CD4-positive, alpha-beta memory T cell (primary cell): ENCODE results near the gene HCFC1. TPM values are rescaled to one million over a fixed set of nuclear protein-coding genes. Genes with fewer than 3 reads are reported as not detected.

Experiments
- CTCF ChIA-PET: fragments of 350-600 bp; sonication (Branson Sonifier 250); formaldehyde crosslinking; loops from one replicate; lab custom pipeline; 2021; ENCODE audit warnings: inconsistent platforms; ENCODE audit not compliant: partially characterized antibody; lab: Charles Lee
- POLR2A ChIA-PET: fragments of 350-600 bp; sonication (Branson Sonifier 250); formaldehyde crosslinking; loops from one replicate; lab custom pipeline; 2021; ENCODE audit not compliant: partially characterized antibody; lab: Charles Lee
- DNase-seq, 5 donors: peaks; one replicate each; pipeline versions ENCODE4 v3.0.0 to v3.0.0-alpha.2; 2020 to 2022; ENCODE audit warnings: mixed read lengths in 1 of 5
- H3K27ac ChIP-seq: one replicate; pipeline ENCODE4 v1.7.0; 2013; ENCODE audit warnings: low read depth, low read length
- H3K27me3 ChIP-seq: 2 replicates; pipeline ENCODE4 v1.7.0; 2013; ENCODE audit warnings: mild to moderate bottlenecking, low read length, moderate library complexity; ENCODE audit not compliant: insufficient read depth
- H3K36me3 ChIP-seq: 2 replicates; pipeline ENCODE4 v1.7.0; 2013; ENCODE audit warnings: mild to moderate bottlenecking, low read length, moderate library complexity; ENCODE audit not compliant: insufficient read depth
- H3K4me1 ChIP-seq: 2 replicates; pipeline ENCODE4 v1.7.0; 2013; ENCODE audit warnings: mild to moderate bottlenecking, low read length, moderate library complexity; ENCODE audit not compliant: insufficient read depth
- H3K4me3 ChIP-seq, 2 donors: one replicate each; pipeline ENCODE4 v1.7.0; 2013; ENCODE audit warnings: low read length in 2 of 2, mild to moderate bottlenecking in 1 of 2
- H3K9me3 ChIP-seq, 2 donors: one replicate each; pipeline ENCODE4 v1.7.0; 2013; ENCODE audit warnings: low read length in 2 of 2, control low read depth in 1 of 2; ENCODE audit not compliant: control insufficient read depth in 1 of 2
- H3K27ac Mint-ChIP-seq, 7 donors: one replicate each; pipeline ENCODE4 v1.8.0; 2020 to 2021; ENCODE audit warnings: mixed read lengths in 7 of 7, mild to moderate bottlenecking in 6 of 7, inconsistent platforms in 3 of 7, moderate library complexity in 3 of 7
- H3K27me3 Mint-ChIP-seq, 2 donors: one replicate each; pipeline ENCODE4 v1.8.0; 2020 to 2021; ENCODE audit warnings: mixed read lengths in 2 of 2
- H3K36me3 Mint-ChIP-seq, 2 donors: one replicate each; pipeline ENCODE4 v1.8.0; 2020 to 2021; ENCODE audit warnings: mixed read lengths in 2 of 2, inconsistent platforms in 1 of 2, mild to moderate bottlenecking in 1 of 2
- H3K4me1 Mint-ChIP-seq, 4 donors: one replicate each; pipeline ENCODE4 v1.8.0; 2020 to 2021; ENCODE audit warnings: mixed read lengths in 4 of 4, mild to moderate bottlenecking in 1 of 4
- H3K4me3 Mint-ChIP-seq, 8 donors: one replicate each; pipeline ENCODE4 v1.8.0; 2020 to 2021; ENCODE audit warnings: mixed read lengths in 8 of 8, mild to moderate bottlenecking in 7 of 8, moderate library complexity in 6 of 8, inconsistent platforms in 3 of 8
- H3K9me3 Mint-ChIP-seq, 8 donors: one replicate each; pipeline ENCODE4 v1.8.0; 2020 to 2021; ENCODE audit warnings: mixed read lengths in 8 of 8, mild to moderate bottlenecking in 5 of 8, inconsistent platforms in 3 of 8, moderate library complexity in 1 of 8
- intact Hi-C: fragments of 100-400 bp; cut with micrococcal nuclease; formaldehyde crosslinking; loops from one replicate; pipeline ENCODE4 v1.15.1; 2023
- polyA plus RNA-seq, 2 donors: library from polyadenylated mRNA; unstranded; fragments of 300-500 nt; fragmentation: Illumina TruSeq; gene quantifications; one replicate each; pipeline ENCODE4 v1.2.3, GENCODE V29; 2021
- total RNA-seq, 2 experiments: library from RNA; stranded (reverse); gene quantifications; one replicate each; pipeline ENCODE4 v1.2.3, GENCODE V29; 2021

HCFC1 gene
- total and polyA plus RNA-seq, 4 experiments from 2014 or later, result 1.6 to 53.4 (median 33.7) TPM

DNA sequence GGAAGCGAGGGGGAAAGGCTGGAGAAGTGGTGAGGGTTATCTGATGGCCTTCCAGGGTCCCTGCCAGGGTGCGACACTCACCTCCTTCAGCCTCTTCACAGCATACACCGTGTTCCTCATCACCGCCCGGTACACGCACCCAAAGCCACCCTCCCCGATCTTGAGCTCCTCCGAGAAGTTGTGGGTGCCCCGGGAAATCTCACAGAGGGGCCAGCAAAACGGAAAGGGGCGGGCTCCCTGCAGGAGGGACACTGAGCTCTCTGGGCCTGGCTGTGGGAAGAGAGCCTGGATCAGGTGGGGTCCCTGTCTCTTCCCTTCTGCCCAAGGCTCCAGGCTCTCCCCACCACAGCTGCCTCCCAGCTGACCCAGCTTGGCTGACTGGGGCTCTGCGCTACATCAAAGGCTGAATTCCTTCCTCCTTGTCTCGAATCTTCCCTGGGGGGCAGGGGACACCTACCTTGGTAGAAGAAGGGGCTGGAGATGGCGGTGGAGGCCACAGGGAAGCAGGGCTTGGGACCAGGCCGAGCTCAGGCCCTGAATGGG lies 47.0 kb upstream of the HCFC1 start:
- intact Hi-C loops, result no loop called here
- Mint-ChIP-seq H3K4me1 (peaks cover 5 to 32% (median 16%) of the 10 kb centered on the region in 4 donors), H3K27me3 (no peaks in the 10 kb centered on the region), H3K36me3 (peaks cover 4 to 18% of the 10 kb centered on the region in 2 donors), H3K4me3 (peak overlapping the region; percentile 85 to 90 (median 88)), H3K27ac (peak overlapping the region; percentile 89 to 95 (median 91)), H3K9me3 (peaks cover 0 to 2% (median 0%) of the 10 kb centered on the region in 8 donors)
- Histone ChIP-seq H3K9me3 (no peaks in the 10 kb centered on the region), H3K27ac (peak overlapping the region; percentile 73), H3K36me3 (peaks cover 5% of the 10 kb centered on the region), H3K4me3 (peak overlapping the region; percentile 28 to 60), H3K27me3 (no peaks in the 10 kb centered on the region), H3K4me1 (peaks cover 22% of the 10 kb centered on the region)
- ChIA-PET CTCF (interaction anchor here (0.9 to 1.4 kb wide), 2 partner anchors 50 to 517 kb away, joined by 4 read pairs; no protein-coding TSS in a partner anchor), POLR2A (interaction anchor here (0.8 to 4.5 kb wide), 10 partner anchors 19 to 379 kb away, joined by 3 to 61 read pairs (median 6); partner anchors contain the start of genes ARHGAP4, HCFC1, RPL10 and TMEM187)
- peak in 1 of 5 donors; percentile 20 for DNase-seq

DNA sequence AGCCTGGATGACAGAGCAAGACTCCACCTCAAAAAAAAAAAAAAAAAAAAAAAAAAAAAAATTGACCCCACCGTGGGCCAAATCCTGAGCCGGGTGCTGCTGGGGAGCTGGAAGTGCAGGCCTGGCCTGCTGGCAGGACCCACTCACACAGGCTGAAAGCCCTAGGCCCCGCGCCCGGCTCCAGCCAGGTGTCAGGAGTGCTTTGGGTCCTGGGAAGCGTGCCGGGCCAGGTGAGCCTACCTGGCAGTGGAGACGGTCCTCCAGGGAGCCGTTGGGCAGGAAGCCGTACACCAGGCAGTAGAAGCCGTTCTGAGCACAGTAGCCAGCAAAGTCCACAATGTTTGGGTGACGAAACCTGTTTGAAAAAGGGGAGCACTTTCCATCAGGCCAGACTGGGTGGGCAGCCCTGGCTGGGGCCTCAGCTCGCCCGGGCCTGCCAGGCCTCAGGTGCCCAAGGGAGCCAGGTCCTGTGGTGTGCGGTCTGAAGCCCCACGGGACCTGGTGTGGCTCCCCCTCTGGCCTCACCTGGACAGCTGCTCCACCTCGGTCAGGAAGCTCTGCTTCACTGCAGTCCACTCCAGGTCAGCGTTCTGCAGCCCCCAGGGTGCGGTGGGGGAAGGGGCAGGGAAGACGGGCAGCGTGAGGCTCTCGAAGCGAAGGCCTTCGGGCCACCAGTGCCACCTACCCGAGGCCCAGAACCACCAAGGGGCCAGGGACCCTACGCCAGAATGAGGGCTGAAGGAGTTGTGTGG lies 46.3 kb upstream of the HCFC1 start:
- peaks cover 4 to 18% of the 10 kb centered on the region in 2 donors for H3K36me3 Mint-ChIP-seq
- CTCF ChIA-PET, result interaction anchor here (0.6 to 1.4 kb wide), 2 partner anchors 24 to 49 kb away, joined by 3 to 4 read pairs; no protein-coding TSS in a partner anchor
- intact Hi-C loops, result no loop called here
- Histone ChIP-seq H3K9me3 (no peaks in the 10 kb centered on the region), H3K27ac (peak overlapping the region; percentile 73), H3K27me3 (no peaks in the 10 kb centered on the region), H3K4me1 (peaks cover 25% of the 10 kb centered on the region), H3K4me3 (peak overlapping the region in 1 of 2 donors; percentile 60), H3K36me3 (peaks cover 5% of the 10 kb centered on the region)
- peak overlapping the region; percentile 26 to 90 (median 88) for H3K4me3 Mint-ChIP-seq
- no peak for DNase-seq
- peaks cover 6 to 34% (median 16%) of the 10 kb centered on the region in 4 donors for H3K4me1 Mint-ChIP-seq
- H3K27ac Mint-ChIP-seq, result peak overlapping the region in 6 of 7 donors; percentile 15 to 95 (median 60)
- peaks cover 0 to 2% (median 0%) of the 10 kb centered on the region in 8 donors for H3K9me3 Mint-ChIP-seq
- POLR2A ChIA-PET, result interaction anchor here (0.8 to 4.5 kb wide), 7 partner anchors 47 to 380 kb away, joined by 3 to 61 read pairs (median 4); partner anchors contain the start of genes ARHGAP4, HCFC1, RPL10 and TMEM187
- no peaks in the 10 kb centered on the region for H3K27me3 Mint-ChIP-seq

DNA sequence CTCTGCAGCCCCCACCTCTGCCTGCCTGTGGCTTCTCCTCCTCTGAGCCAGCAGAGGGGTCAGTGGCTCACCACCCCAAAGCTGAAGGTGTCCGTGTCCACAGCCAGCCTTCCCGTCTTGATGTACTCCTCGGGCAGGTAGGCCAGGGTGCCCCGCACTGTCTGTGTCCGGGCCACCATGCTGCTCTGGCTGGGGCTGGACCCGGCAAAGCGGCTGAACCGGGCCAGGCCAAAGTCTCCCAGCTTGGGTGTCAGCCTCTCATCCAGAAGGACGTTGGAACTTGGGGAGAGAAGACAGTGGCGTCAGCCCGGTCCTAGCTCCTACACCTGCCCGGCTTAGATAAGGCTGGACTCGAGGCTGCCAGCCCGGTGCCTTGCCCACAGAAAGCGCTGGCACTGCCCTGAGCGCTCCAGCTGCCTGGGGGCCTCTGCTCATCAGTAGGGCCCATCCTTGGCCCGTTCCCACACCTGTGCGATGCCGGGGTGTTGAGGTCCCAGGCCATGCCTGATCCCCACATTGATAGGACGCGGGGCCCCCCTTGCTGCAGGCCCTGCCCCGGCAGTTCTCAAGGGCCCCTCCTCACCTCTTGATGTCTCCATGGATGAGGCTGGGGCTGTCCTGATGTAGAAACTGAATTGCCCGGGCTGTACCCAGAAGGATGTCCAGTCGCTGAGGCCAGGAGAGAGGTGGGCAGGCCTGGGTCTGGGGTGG lies 44.9 kb upstream of the HCFC1 start:
- CTCF ChIA-PET, result interaction anchor here (1.0 kb wide), 2 partner anchors 35 to 41 kb away, joined by 3 read pairs; no protein-coding TSS in a partner anchor
- no peaks in the 10 kb centered on the region for H3K27me3 ChIP-seq
- Mint-ChIP-seq H3K4me1 (peaks cover 6 to 33% (median 16%) of the 10 kb centered on the region in 4 donors), H3K36me3 (peaks cover 4 to 18% of the 10 kb centered on the region in 2 donors), H3K9me3 (peaks cover 0 to 2% (median 0%) of the 10 kb centered on the region in 8 donors), H3K4me3 (no peak overlapping the region), H3K27me3 (no peaks in the 10 kb centered on the region), H3K27ac (no peak overlapping the region)
- peaks cover 5% of the 10 kb centered on the region for H3K36me3 ChIP-seq
- H3K4me1 ChIP-seq, result peaks cover 24% of the 10 kb centered on the region
- DNase-seq, result no peak
- POLR2A ChIA-PET, result interaction anchor here (1.0 to 4.5 kb wide), 2 partner anchors 13 to 46 kb away, joined by 3 to 61 read pairs; partner anchors contain the start of genes HCFC1 and TMEM187
- H3K9me3 ChIP-seq, result no peaks in the 10 kb centered on the region
- no peak overlapping the region for H3K27ac ChIP-seq
- intact Hi-C loops, result no loop called here
- no peak overlapping the region for H3K4me3 ChIP-seq

DNA sequence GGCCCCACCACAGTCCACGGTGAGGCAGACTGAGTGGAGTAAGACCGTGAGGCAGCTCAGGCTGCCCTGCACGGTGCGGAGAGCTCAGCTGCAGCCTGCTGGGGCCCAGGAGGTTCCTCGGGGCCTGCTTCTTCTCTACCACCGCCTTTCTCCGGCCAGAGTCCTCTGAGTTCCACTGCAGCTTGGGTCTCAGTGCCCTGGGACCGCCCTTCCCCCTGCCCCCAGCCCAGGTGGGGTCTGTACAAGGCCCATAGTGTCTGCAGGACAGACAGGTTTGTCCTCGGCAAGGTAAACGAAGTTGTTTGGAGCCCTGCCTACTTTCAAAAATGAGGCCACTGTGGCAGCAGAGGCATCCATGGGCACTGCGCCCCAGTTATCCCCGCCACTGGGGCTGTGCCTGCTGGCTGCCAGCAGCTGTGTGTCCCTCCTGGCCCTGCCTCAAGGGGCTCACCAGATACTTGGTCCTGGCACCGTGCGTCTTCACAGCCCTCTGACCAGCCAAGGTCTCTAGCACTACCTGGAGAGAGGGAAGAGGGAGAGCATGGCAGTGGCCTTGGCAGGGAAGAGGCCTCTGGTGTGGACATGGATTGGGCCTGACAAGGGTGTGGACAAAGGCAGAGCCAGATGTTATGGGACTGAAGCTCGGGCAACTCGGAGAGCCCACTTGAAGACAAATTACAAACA lies 44.1 kb upstream of the HCFC1 start:
- H3K9me3 Mint-ChIP-seq, result peaks cover 0 to 2% (median 0%) of the 10 kb centered on the region in 8 donors
- Histone ChIP-seq H3K4me3 (no peak overlapping the region), H3K4me1 (peaks cover 16% of the 10 kb centered on the region), H3K9me3 (no peaks in the 10 kb centered on the region), H3K27me3 (no peaks in the 10 kb centered on the region), H3K27ac (no peak overlapping the region), H3K36me3 (peaks cover 5% of the 10 kb centered on the region)
- CTCF ChIA-PET, result interaction anchor here (1.0 kb wide), 2 partner anchors 36 to 41 kb away, joined by 3 read pairs; no protein-coding TSS in a partner anchor
- H3K27me3 Mint-ChIP-seq, result no peaks in the 10 kb centered on the region
- peaks cover 6 to 26% (median 13%) of the 10 kb centered on the region in 4 donors for H3K4me1 Mint-ChIP-seq
- intact Hi-C loops, result no loop called here
- DNase-seq, result no peak
- H3K36me3 Mint-ChIP-seq, result peaks cover 4 to 20% of the 10 kb centered on the region in 2 donors
- POLR2A ChIA-PET, result interaction anchor here (1.0 kb wide), 1 partner anchor 12 kb away, joined by 3 read pairs; no protein-coding TSS in a partner anchor
- peak overlapping the region in 5 of 7 donors; percentile 19 to 89 (median 57) for H3K27ac Mint-ChIP-seq
- H3K4me3 Mint-ChIP-seq, result peak overlapping the region in 2 of 8 donors; percentile 12 to 39

DNA sequence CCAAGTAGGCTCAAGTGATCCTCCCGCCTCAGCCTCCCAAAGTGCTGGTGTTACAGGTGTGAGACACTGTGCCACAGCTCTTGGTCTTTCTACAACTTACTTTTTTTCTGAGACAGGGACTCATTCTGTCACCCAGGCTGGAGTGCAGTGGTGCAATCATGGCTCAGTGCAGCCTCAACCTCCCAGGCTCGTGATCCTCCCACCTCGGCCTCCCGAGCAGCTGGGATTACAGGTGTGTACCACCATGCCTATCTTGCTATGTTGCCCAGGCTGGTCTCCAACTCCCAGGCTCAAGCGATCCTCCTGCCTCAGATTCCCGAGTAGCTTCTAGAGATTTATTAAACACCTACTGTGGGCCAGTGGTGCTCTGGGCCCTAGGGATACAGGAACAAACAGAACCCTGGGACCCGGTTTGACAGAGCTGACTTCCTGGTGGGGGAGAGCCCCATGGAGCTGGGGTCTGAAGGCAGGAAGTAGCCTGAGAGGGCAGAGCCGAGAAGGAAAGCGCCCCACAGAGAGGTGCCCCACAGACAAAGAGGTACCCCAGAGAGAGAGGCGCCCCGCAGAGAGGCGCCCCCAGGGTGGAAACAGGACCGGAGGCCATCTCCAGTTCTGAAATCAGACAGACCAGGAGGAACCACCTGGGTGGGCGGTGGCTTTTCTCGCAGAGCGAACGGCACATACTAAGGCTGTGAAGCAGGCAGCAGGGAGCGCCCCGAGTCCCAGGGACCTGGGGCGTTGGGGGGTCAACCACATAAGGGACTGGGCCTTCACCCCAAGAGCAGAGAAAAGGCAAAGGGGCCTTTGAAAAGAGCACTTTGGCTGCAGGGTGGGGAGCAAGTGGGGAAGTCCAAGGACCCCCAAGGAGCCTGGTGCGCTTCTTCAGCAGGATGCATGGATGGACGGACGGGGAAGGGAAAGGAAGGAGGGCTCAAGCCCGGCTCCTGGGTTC lies 43.1 kb upstream of the HCFC1 start:
- peaks cover 7 to 22% of the 10 kb centered on the region in 2 donors for H3K36me3 Mint-ChIP-seq
- H3K4me3 ChIP-seq, result no peak overlapping the region
- H3K9me3 Mint-ChIP-seq, result no peaks in the 10 kb centered on the region
- no peaks in the 10 kb centered on the region for H3K27me3 Mint-ChIP-seq
- H3K27ac ChIP-seq, result no peak overlapping the region
- H3K4me1 ChIP-seq, result peaks cover 11% of the 10 kb centered on the region
- H3K9me3 ChIP-seq, result no peaks in the 10 kb centered on the region
- no peak for DNase-seq
- CTCF ChIA-PET, result interaction anchor here (0.9 to 2.8 kb wide), 13 partner anchors 10 to 515 kb away, joined by 3 to 18 read pairs (median 4); no protein-coding TSS in a partner anchor
- POLR2A ChIA-PET, result interaction anchor here (1.5 to 3.6 kb wide), 2 partner anchors 12 to 43 kb away, joined by 5 to 26 read pairs; partner anchors contain the start of genes HCFC1 and TMEM187
- intact Hi-C loops, result loop anchor here (5.0 kb wide), 1 partner anchor 42 kb away; the partner anchor contains the start of genes HCFC1 and TMEM187
- peaks cover 5% of the 10 kb centered on the region for H3K36me3 ChIP-seq
- H3K4me1 Mint-ChIP-seq, result peaks cover 3 to 22% (median 8%) of the 10 kb centered on the region in 4 donors
- peak overlapping the region in 5 of 7 donors; percentile 61 to 89 (median 72) for H3K27ac Mint-ChIP-seq
- no peaks in the 10 kb centered on the region for H3K27me3 ChIP-seq
- H3K4me3 Mint-ChIP-seq, result peak overlapping the region in 1 of 8 donors; percentile 15
